Adrenal gland (tissue), 12 donors: ENCODE data around the gene LIF. TPM values are rescaled to one million over a fixed set of nuclear protein-coding genes. Genes with fewer than 3 reads are reported as not detected.

Source experiments
- DNase-seq, 7 donors: peaks; one replicate each; pipeline ENCODE4 v3.0.0-alpha.2; 2019 to 2020
- H3K27ac ChIP-seq, 5 donors: fragments of 200-600 bp; sonication (generic) in 4 of 5; 1 replicate in 3 of 5; 2 replicates in 2 of 5; pipeline versions ENCODE4 v1.5.1 to v1.8.0; 2016 to 2020; ENCODE audit warnings: mild to moderate bottlenecking in 1 of 5
- H3K27me3 ChIP-seq: fragments of 200-600 bp; 2 replicates; pipeline ENCODE4 v1.8.0; 2021
- H3K36me3 ChIP-seq, 2 donors: fragments of 200-600 bp; replicated peaks in 1 of 2; 1 replicate in 1 of 2; 2 replicates in 1 of 2; pipeline versions ENCODE4 v1.5.1 to v1.8.0; 2018 to 2022
- H3K4me1 ChIP-seq, 2 donors: fragments of 200-600 bp; replicated peaks in 1 of 2; 1 replicate in 1 of 2; 2 replicates in 1 of 2; pipeline versions ENCODE4 v1.5.1 to v1.8.0; 2018 to 2021
- H3K4me3 ChIP-seq, 4 donors: fragments of 200-600 bp; sonication (generic) in 3 of 4; one replicate each; pipeline ENCODE4 v1.5.1; 2016 to 2018
- H3K9me3 ChIP-seq, 3 donors: fragments of 200-600 bp; sonication (generic) in 1 of 3; replicated peaks in 1 of 3; 1 replicate in 2 of 3; 2 replicates in 1 of 3; pipeline versions ENCODE4 v1.5.1 to v1.8.0; 2016 to 2021
- CTCF ChIP-seq, 6 experiments: fragments of 450-650 bp in 4 of 6; fragments of 200-600 bp in 2 of 6; sonication (generic) in 1 of 6; IDR thresholded peaks; 1 replicate in 5 of 6; 2 replicates in 1 of 6; pipeline versions ENCODE4 v1.5.1 to v1.8.0; 2016 to 2021; ENCODE audit warnings: antibody characterized with exemption in 6 of 6, mild to moderate bottlenecking in 2 of 6, moderate library complexity in 1 of 6
- POLR2A ChIP-seq, 2 donors: fragments of 450-650 bp; IDR thresholded peaks; one replicate each; pipeline ENCODE4 v1.6.1; 2017; ENCODE audit warnings: antibody characterized with exemption in 2 of 2, mild to moderate bottlenecking in 2 of 2, moderate library complexity in 1 of 2
- WGBS, 4 donors: extraction: QIAGEN DNeasy Blood & Tissue Kit in 2 of 4; methylation state at CpG; one replicate each; pipeline versions ENCODE4 v1.1.5 to v1.1.7; 2013 to 2017; 5-methylcytosine and 5-hydroxymethylcytosine counted together
- intact Hi-C, 2 donors: fragments of 100-400 bp; cut with DNase I; formaldehyde crosslinking; loops; one replicate each; pipeline versions ENCODE4 v1.14.1 to v1.15.0; 2022 to 2023
- polyA plus RNA-seq, 3 donors: library from polyadenylated mRNA; stranded (reverse); fragments of 200-250 nt in 2 of 3; fragments of 350-450 nt in 1 of 3; fragmentation: Illumina TruSeq in 1 of 3; extraction: RNeasy Lipid Tissue Mini Kit (QIAGEN cat#74804) in 1 of 3; gene quantifications; one replicate each; pipeline ENCODE4 v1.2.3, GENCODE V29; 2013 to 2014
- total RNA-seq, 9 donors: library from RNA; depleted of rRNA in 4 of 9; stranded (reverse); fragments of >200 nt in 4 of 9; fragments of 120-200 nt in 1 of 9; fragmentation: NEBNext Ultra II Directional in 1 of 9; extraction: Animal tissue kit (Norgen Biotek cat#: 25700) in 1 of 9; gene quantifications; one replicate each; pipeline versions ENCODE4 v1.1.0 to v1.2.4, GENCODE V29; 2013 to 2023
- donor health status: healthy with polysubstance abuse.
- donor health status: Bipolar disorder and iron deficiency.
- donor health status: DM: yes; HTN: yes; CAD: no.
- donor health status: DM: no; HTN: no; CAD: no.
- donor health status: DM: no; HTN: no; CAD: no.
- donor health status: DM: yes; HTN: yes; CAD: no.

Gene LIF
- total and polyA plus RNA-seq, 12 donors = 0.06 to 9.3 (median 1.5) TPM

GRCh38 chr22:30210235-30210909 lies 36.2 kb downstream of the LIF start:
- Histone ChIP-seq H3K36me3 (no peaks in the 10 kb centered on the region), H3K9me3 (no peaks in the 10 kb centered on the region), H3K4me1 (peaks cover 15 to 27% of the 10 kb centered on the region in 2 donors), H3K27ac (no peak overlapping the region), H3K27me3 (no peaks in the 10 kb centered on the region), H3K4me3 (no peak overlapping the region)
- 90 to 93% (median 92%) methylated on average over 19 of the region's 19 CpGs for WGBS, 4 donors
- intact Hi-C loops = no loop called here
- DNase-seq = no peak
- TF ChIP-seq POLR2A (IDR thresholded peaks at IDR 0.05) = no peak
- no peak for TF ChIP-seq CTCF (IDR thresholded peaks at IDR 0.05)

GRCh38 chr22:30209642-30210041 lies 36.9 kb downstream of the LIF start:
- intact Hi-C loops = no loop called here
- Histone ChIP-seq H3K4me3 (no peak overlapping the region), H3K4me1 (peaks cover 15 to 27% of the 10 kb centered on the region in 2 donors), H3K27ac (peak overlapping the region in 4 of 5 donors; percentile 74 to 90 (median 82)), H3K27me3 (no peaks in the 10 kb centered on the region), H3K9me3 (no peaks in the 10 kb centered on the region), H3K36me3 (no peaks in the 10 kb centered on the region)
- 94 to 100% (median 96%) methylated on average over 6 of the region's 6 CpGs for WGBS, 4 donors
- no peak for TF ChIP-seq CTCF (IDR thresholded peaks at IDR 0.05)
- no peak for TF ChIP-seq POLR2A (IDR thresholded peaks at IDR 0.05)
- peak in 1 of 7 donors; percentile 13 for DNase-seq

GRCh38 chr22:30208631-30209603 lies 37.6 kb downstream of the LIF start:
- H3K4me1 ChIP-seq = peaks cover 15 to 27% of the 10 kb centered on the region in 2 donors
- H3K9me3 ChIP-seq = no peaks in the 10 kb centered on the region
- peak overlapping the region in 4 of 5 donors; percentile 74 to 90 (median 82) for H3K27ac ChIP-seq
- peak in 1 of 2 donors; percentile 31 for TF ChIP-seq POLR2A (IDR thresholded peaks at IDR 0.05)
- no peak for TF ChIP-seq CTCF (IDR thresholded peaks at IDR 0.05)
- DNase-seq = peak; percentile 77 to 93 (median 91)
- intact Hi-C loops = no loop called here
- H3K4me3 ChIP-seq = no peak overlapping the region
- 30 to 40% (median 36%) methylated on average over 25 to 26 of the region's 26 CpGs for WGBS, 4 donors
- no peaks in the 10 kb centered on the region for H3K36me3 ChIP-seq
- no peaks in the 10 kb centered on the region for H3K27me3 ChIP-seq

GRCh38 chr22:30206944-30207343 lies 39.6 kb downstream of the LIF start:
- H3K4me1 ChIP-seq = peaks cover under 1 to 13% of the 10 kb centered on the region in 2 donors
- no peaks in the 10 kb centered on the region for H3K36me3 ChIP-seq
- no peaks in the 10 kb centered on the region for H3K9me3 ChIP-seq
- peak in 6 of 7 donors; percentile 72 to 88 (median 86) for DNase-seq
- WGBS, 4 donors = 40 to 62% (median 43%) methylated on average over 7 to 16 of the region's 16 CpGs
- no peaks in the 10 kb centered on the region for H3K27me3 ChIP-seq
- H3K4me3 ChIP-seq = no peak overlapping the region
- peak in 1 of 6 experiments; percentile 26 for TF ChIP-seq CTCF (IDR thresholded peaks at IDR 0.05)
- TF ChIP-seq POLR2A (IDR thresholded peaks at IDR 0.05) = no peak
- peak overlapping the region in 2 of 5 donors; percentile 60 to 76 for H3K27ac ChIP-seq
- intact Hi-C loops = no loop called here
